CD4-positive, CD25-positive, alpha-beta regulatory T cell (primary cell): ENCODE measurements around the gene DUS1L. TPM values are rescaled to one million over a fixed set of nuclear protein-coding genes. Genes with fewer than 3 reads are reported as not detected.

ENCODE experiments used
- ATAC-seq, 2 donors: fragments of 150-1000 bp; cut with Tn5 transposase; one replicate each; pipeline ENCODE4 v1.10.0; 2021; ENCODE audit warnings: low read depth in 2 of 2, moderate number of reproducible peaks in 2 of 2, moderate library complexity in 1 of 2
- DNase-seq, 3 donors: peaks; one replicate each; pipeline versions ENCODE4 v3.0.0 to v3.0.0-alpha.2; 2012 to 2022; ENCODE audit warnings: mixed read lengths in 1 of 3
- H3K27ac ChIP-seq: one replicate; pipeline ENCODE4 v1.7.0; 2013; ENCODE audit warnings: mild to moderate bottlenecking, low read length; ENCODE audit not compliant: insufficient read depth, poor library complexity, severe bottlenecking
- H3K27me3 ChIP-seq: one replicate; pipeline ENCODE4 v1.7.0; 2013; ENCODE audit warnings: low read length; ENCODE audit not compliant: control insufficient read depth, insufficient read depth
- H3K36me3 ChIP-seq: one replicate; pipeline ENCODE4 v1.7.0; 2013; ENCODE audit warnings: mild to moderate bottlenecking, low read length, moderate library complexity; ENCODE audit not compliant: control insufficient read depth, insufficient read depth
- H3K4me1 ChIP-seq: 2 replicates; pipeline ENCODE4 v1.7.0; 2013; ENCODE audit warnings: mild to moderate bottlenecking, low read length; ENCODE audit not compliant: insufficient read depth, control insufficient read depth, poor library complexity, severe bottlenecking
- H3K4me3 ChIP-seq: one replicate; pipeline ENCODE4 v1.7.0; 2013; ENCODE audit warnings: low read depth, mild to moderate bottlenecking, low read length, moderate library complexity
- H3K9me3 ChIP-seq, 2 experiments: 1 replicate in 1 of 2; 2 replicates in 1 of 2; pipeline ENCODE4 v1.7.0; 2013; ENCODE audit warnings: low read length in 2 of 2, mild to moderate bottlenecking in 1 of 2, moderate library complexity in 1 of 2; ENCODE audit not compliant: control insufficient read depth in 2 of 2
- H3K27ac Mint-ChIP-seq, 3 donors: one replicate each; pipeline ENCODE4 v1.8.0; 2020 to 2022; ENCODE audit warnings: mild to moderate bottlenecking in 3 of 3, mixed read lengths in 3 of 3, moderate library complexity in 2 of 3
- H3K27me3 Mint-ChIP-seq: one replicate; pipeline ENCODE4 v1.8.0; 2022; ENCODE audit warnings: mild to moderate bottlenecking, mixed read lengths
- H3K36me3 Mint-ChIP-seq: one replicate; pipeline ENCODE4 v1.8.0; 2020; ENCODE audit warnings: mixed read lengths
- H3K4me1 Mint-ChIP-seq, 4 donors: one replicate each; pipeline ENCODE4 v1.8.0; 2020 to 2022; ENCODE audit warnings: mixed read lengths in 4 of 4, mild to moderate bottlenecking in 1 of 4
- H3K4me3 Mint-ChIP-seq, 4 donors: one replicate each; pipeline ENCODE4 v1.8.0; 2020 to 2022; ENCODE audit warnings: mild to moderate bottlenecking in 4 of 4, mixed read lengths in 4 of 4, moderate library complexity in 3 of 4
- H3K9me3 Mint-ChIP-seq, 7 donors: one replicate each; pipeline ENCODE4 v1.8.0; 2020 to 2022; ENCODE audit warnings: mixed read lengths in 7 of 7, mild to moderate bottlenecking in 3 of 7, moderate library complexity in 2 of 7
- polyA plus RNA-seq, 4 donors: library from polyadenylated mRNA; unstranded; fragments of 300-500 nt; fragmentation: Illumina TruSeq; gene quantifications; one replicate each; pipeline ENCODE4 v1.2.3, GENCODE V29; 2021
- total RNA-seq: library from RNA; stranded (reverse); gene quantifications from one replicate; pipeline ENCODE4 v1.2.3, GENCODE V29; 2022

DUS1L gene
- total and polyA plus RNA-seq, 5 donors from 2014 or later: 49.3 to 128 (median 69.5) TPM

- H3K9me3 ChIP-seq: no peaks in the 10 kb centered on the region
- no peak overlapping the region for H3K4me3 ChIP-seq
- no peaks in the 10 kb centered on the region for H3K9me3 Mint-ChIP-seq
- DNase-seq: no peak
- peaks cover 37% of the 10 kb centered on the region for H3K36me3 ChIP-seq
- H3K27ac ChIP-seq: no peak overlapping the region
- no peaks in the 10 kb centered on the region for H3K36me3 Mint-ChIP-seq
- H3K4me1 Mint-ChIP-seq: no peaks in the 10 kb centered on the region
- no peak overlapping the region for H3K4me3 Mint-ChIP-seq
- H3K4me1 ChIP-seq: no peaks in the 10 kb centered on the region
- H3K27me3 ChIP-seq: no peaks in the 10 kb centered on the region
- H3K27ac Mint-ChIP-seq: no peak overlapping the region
- ATAC-seq: no peak
- no peaks in the 10 kb centered on the region for H3K27me3 Mint-ChIP-seq
Observed at GRCh38 chr17:82084373-82085030, 18.9 kb upstream of the DUS1L start.

DNA sequence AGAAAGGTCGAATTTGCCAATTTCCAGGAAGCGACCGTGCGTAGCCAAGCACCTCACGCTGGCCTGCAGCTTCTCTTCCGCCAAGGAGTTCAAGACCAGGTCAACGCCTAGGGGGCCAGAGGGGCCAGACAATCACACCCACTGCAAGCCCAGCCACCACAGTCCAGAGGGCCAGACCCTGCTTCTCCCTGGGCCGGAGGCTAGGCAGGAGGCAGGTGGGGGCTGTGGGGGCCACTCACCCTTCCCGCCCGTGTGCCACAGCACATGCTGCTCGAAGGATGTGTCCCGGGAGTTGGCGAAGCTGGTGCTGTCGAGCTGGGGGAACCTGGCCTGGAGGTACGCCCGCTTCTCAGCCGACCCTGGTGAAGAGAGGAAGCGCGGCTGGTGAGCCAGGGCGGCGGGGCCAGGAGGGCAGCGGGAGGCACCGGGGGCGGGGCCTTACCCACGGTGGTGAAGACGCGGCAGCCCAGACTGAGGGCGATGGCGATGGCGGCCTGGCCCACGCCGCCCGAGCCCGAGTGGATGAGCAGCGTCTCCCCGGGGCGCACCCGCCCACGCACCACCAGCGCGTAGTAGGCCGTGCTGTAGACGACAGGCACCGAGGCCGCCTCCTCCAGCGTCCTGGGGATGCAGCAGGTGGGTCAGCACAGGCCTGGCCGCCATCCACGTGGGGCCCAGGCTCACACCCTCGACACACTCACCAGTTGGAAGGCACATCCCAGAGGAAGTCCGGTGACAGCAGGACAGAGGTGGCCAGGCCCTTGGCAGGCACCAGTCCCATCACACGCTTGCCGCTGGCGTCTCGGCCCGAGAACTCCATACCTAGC, 18.1 kb upstream of the DUS1L start:
- ATAC-seq: no peak
- peak overlapping the region in 1 of 3 donors; percentile 26 for H3K27ac Mint-ChIP-seq
- Histone ChIP-seq H3K4me3 (no peak overlapping the region), H3K36me3 (peaks cover 35% of the 10 kb centered on the region), H3K27me3 (no peaks in the 10 kb centered on the region), H3K9me3 (no peaks in the 10 kb centered on the region), H3K4me1 (no peaks in the 10 kb centered on the region), H3K27ac (no peak overlapping the region)
- no peaks in the 10 kb centered on the region for H3K9me3 Mint-ChIP-seq
- H3K36me3 Mint-ChIP-seq: no peaks in the 10 kb centered on the region
- no peaks in the 10 kb centered on the region for H3K27me3 Mint-ChIP-seq
- no peak for DNase-seq
- no peaks in the 10 kb centered on the region for H3K4me1 Mint-ChIP-seq
- H3K4me3 Mint-ChIP-seq: no peak overlapping the region

DNA sequence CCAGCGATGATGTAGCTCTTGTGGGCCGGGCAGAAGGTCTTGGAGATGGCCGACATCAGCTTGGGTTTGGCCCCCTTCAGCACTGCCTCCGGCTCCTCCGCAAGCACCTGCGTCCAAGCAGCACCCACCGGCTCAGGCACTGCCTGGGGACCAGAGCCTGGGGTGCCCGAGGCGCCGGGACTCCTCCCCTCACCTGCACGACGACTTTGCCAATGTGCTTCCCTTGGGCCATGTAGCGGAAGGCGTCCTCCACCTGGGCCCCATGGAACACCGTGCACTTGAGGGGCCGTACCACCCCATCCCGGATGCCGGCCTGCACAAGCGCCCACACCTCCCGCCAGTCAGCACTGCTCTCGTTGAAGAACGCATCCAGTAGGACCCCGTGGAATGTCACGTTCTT, 17.4 kb upstream of the DUS1L start:
- no peaks in the 10 kb centered on the region for H3K4me1 Mint-ChIP-seq
- H3K27me3 Mint-ChIP-seq: no peaks in the 10 kb centered on the region
- H3K4me3 Mint-ChIP-seq: no peak overlapping the region
- H3K9me3 Mint-ChIP-seq: no peaks in the 10 kb centered on the region
- no peak for ATAC-seq
- no peak for DNase-seq
- no peak overlapping the region for H3K27ac Mint-ChIP-seq
- no peaks in the 10 kb centered on the region for H3K36me3 Mint-ChIP-seq
- peaks cover 28% of the 10 kb centered on the region for H3K36me3 ChIP-seq
- H3K4me1 ChIP-seq: no peaks in the 10 kb centered on the region
- H3K9me3 ChIP-seq: no peaks in the 10 kb centered on the region
- H3K27me3 ChIP-seq: no peaks in the 10 kb centered on the region
- H3K4me3 ChIP-seq: no peak overlapping the region
- no peak overlapping the region for H3K27ac ChIP-seq

DNA sequence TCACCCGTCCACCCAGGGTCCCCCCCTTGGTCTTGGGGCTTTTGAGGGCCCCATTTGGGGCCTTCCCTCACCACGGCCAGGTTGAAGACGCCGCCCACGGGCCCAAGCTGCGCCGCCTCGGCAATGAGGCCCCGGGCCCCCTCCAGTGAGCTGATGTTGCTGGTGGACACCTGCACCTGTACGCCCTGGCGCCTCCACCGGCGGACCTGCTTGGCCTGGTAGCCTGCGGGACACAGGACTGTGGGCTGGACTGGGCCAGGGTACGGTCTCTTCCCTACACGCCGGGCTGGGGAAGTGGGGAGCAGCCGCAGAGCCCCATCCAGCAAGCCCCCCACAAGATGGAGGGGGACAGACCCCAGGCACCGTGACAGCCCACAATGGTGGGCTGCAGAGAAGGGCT, 16.9 kb upstream of the DUS1L start:
- no peaks in the 10 kb centered on the region for H3K4me1 Mint-ChIP-seq
- H3K36me3 Mint-ChIP-seq: no peaks in the 10 kb centered on the region

GRCh38 chr17:82081966-82082365, 16.4 kb upstream of the DUS1L start:
- ATAC-seq (no peak), DNase-seq (no peak)
- Mint-ChIP-seq H3K27me3 (no peaks in the 10 kb centered on the region), H3K4me1 (no peaks in the 10 kb centered on the region), H3K27ac (no peak overlapping the region), H3K9me3 (no peaks in the 10 kb centered on the region), H3K36me3 (no peaks in the 10 kb centered on the region), H3K4me3 (no peak overlapping the region)
- Histone ChIP-seq H3K4me3 (no peak overlapping the region), H3K27me3 (no peaks in the 10 kb centered on the region), H3K9me3 (no peaks in the 10 kb centered on the region), H3K36me3 (peaks cover 27% of the 10 kb centered on the region), H3K4me1 (no peaks in the 10 kb centered on the region), H3K27ac (no peak overlapping the region)

More for the DNA sequence above, 16.9 kb upstream of the DUS1L start:
- peaks cover 27% of the 10 kb centered on the region for H3K36me3 ChIP-seq
- H3K9me3 ChIP-seq: no peaks in the 10 kb centered on the region
- no peaks in the 10 kb centered on the region for H3K4me1 ChIP-seq
- Mint-ChIP-seq H3K27ac (no peak overlapping the region), H3K9me3 (no peaks in the 10 kb centered on the region), H3K27me3 (no peaks in the 10 kb centered on the region), H3K4me3 (no peak overlapping the region)
- H3K27ac ChIP-seq: no peak overlapping the region
- no peaks in the 10 kb centered on the region for H3K27me3 ChIP-seq
- ATAC-seq: no peak
- no peak overlapping the region for H3K4me3 ChIP-seq
- no peak for DNase-seq

- DNase-seq: no peak
- no peak overlapping the region for H3K27ac ChIP-seq
- H3K4me1 Mint-ChIP-seq: no peaks in the 10 kb centered on the region
- H3K27me3 ChIP-seq: no peaks in the 10 kb centered on the region
- H3K4me3 Mint-ChIP-seq: no peak overlapping the region
- H3K4me1 ChIP-seq: no peaks in the 10 kb centered on the region
- H3K36me3 ChIP-seq: peaks cover 26% of the 10 kb centered on the region
- H3K27me3 Mint-ChIP-seq: no peaks in the 10 kb centered on the region
- ATAC-seq: no peak
- H3K9me3 ChIP-seq: no peaks in the 10 kb centered on the region
- H3K4me3 ChIP-seq: no peak overlapping the region
- no peak overlapping the region for H3K27ac Mint-ChIP-seq
- H3K36me3 Mint-ChIP-seq: no peaks in the 10 kb centered on the region
- H3K9me3 Mint-ChIP-seq: no peaks in the 10 kb centered on the region
Observed at GRCh38 chr17:82081546-82081945, 15.9 kb upstream of the DUS1L start.

- peaks cover 20% of the 10 kb centered on the region for H3K36me3 ChIP-seq
- no peaks in the 10 kb centered on the region for H3K36me3 Mint-ChIP-seq
- no peak overlapping the region for H3K27ac ChIP-seq
- no peaks in the 10 kb centered on the region for H3K27me3 ChIP-seq
- no peaks in the 10 kb centered on the region for H3K9me3 Mint-ChIP-seq
- ATAC-seq (no peak), DNase-seq (no peak)
- no peaks in the 10 kb centered on the region for H3K4me1 Mint-ChIP-seq
- no peaks in the 10 kb centered on the region for H3K9me3 ChIP-seq
- no peak overlapping the region for H3K4me3 ChIP-seq
- H3K27ac Mint-ChIP-seq: no peak overlapping the region
- no peak overlapping the region for H3K4me3 Mint-ChIP-seq
- no peaks in the 10 kb centered on the region for H3K4me1 ChIP-seq
- H3K27me3 Mint-ChIP-seq: no peaks in the 10 kb centered on the region
Observed at GRCh38 chr17:82080789-82081464, 15.3 kb upstream of the DUS1L start.
